Measurements from ENCODE around the gene HOXC4.

The HOXC4 gene

DNA sequence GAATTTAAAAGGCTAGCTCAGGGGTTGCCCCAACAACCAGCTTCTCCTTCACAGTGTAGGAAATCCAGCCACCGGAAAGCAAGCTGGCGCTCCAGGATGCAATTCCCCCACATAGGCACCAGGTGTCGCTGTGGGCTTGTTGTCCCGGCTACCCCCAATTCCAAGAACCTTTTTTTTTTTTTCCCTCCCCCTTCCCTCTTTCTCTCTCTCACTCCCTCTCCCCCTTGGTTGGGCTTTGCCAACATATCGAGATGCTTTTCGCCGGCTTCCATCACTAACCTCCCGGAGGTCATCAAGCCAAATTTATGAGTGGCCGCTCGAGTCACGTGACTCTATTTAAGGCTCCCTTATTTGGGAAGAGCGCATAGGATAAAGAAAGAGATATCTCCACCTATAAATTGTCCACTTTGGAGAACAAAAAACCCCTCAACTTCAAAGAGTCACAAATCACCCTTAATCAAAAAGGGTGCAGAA is 21.0 kb upstream of the HOXC4 start, which contains the start of gene HOXC5:
Gene HOXC5 (plus strand): TSS at position 424 of the 474 bp plus-strand sequence. CDS start 73 bp downstream, outside the sequence.
- TF ChIP-seq, protein P1, sequence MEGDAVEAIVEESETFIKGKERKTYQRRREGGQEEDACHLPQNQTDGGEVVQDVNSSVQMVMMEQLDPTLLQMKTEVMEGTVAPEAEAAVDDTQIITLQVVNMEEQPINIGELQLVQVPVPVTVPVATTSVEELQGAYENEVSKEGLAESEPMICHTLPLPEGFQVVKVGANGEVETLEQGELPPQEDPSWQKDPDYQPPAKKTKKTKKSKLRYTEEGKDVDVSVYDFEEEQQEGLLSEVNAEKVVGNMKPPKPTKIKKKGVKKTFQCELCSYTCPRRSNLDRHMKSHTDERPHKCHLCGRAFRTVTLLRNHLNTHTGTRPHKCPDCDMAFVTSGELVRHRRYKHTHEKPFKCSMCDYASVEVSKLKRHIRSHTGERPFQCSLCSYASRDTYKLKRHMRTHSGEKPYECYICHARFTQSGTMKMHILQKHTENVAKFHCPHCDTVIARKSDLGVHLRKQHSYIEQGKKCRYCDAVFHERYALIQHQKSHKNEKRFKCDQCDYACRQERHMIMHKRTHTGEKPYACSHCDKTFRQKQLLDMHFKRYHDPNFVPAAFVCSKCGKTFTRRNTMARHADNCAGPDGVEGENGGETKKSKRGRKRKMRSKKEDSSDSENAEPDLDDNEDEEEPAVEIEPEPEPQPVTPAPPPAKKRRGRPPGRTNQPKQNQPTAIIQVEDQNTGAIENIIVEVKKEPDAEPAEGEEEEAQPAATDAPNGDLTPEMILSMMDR (IDR thresholded peaks at IDR 0.05), result peak; percentile 78
- peak within 1 kb of the TSS; percentile 64 for H3K4me3 ChIP-seq
- no peak for DNase-seq (ENCODE audit: low spot score)
- peak within 1 kb of the TSS in 1 of 2 donors; percentile 14 for H3K27ac ChIP-seq

DNA sequence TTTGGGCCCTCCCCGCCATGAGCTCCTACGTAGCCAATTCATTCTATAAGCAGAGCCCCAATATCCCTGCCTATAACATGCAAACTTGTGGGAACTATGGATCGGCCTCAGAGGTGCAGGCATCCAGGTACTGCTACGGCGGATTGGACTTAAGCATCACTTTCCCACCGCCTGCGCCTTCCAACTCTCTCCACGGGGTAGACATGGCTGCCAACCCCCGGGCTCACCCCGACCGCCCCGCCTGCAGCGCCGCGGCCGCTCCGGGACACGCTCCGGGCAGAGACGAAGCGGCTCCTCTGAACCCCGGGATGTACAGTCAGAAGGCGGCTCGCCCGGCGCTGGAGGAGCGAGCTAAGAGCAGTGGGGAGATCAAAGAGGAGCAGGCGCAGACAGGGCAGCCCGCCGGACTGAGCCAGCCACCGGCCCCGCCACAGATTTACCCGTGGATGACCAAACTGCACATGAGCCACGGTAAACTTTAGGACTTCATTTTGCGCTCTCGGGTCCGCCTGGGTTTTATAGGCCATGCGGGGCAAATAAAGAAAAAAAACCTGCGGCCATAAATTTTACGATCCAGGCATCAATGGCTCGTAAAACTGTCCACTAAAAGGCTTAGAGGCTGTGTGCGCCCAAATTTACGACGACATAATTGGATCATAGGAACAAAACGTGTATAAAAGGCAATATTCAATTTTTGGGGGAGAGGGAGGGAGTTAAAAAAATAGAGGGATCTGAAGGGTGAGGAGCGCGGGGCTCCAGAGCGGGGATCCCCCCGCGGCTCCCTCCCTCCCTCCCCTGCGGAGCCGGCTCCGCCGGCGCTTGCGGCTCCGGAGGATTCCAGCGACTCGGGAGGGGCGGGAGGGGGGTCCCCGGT is 20.3 kb upstream of the HOXC4 start:
- H3K27ac ChIP-seq, result peak overlapping the region in 1 of 2 donors; percentile 14
- DNase-seq (ENCODE audit: low spot score), result no peak
- TF ChIP-seq, protein P1 (IDR thresholded peaks at IDR 0.05), result no peak
- peak overlapping the region; percentile 64 for H3K4me3 ChIP-seq

DNA sequence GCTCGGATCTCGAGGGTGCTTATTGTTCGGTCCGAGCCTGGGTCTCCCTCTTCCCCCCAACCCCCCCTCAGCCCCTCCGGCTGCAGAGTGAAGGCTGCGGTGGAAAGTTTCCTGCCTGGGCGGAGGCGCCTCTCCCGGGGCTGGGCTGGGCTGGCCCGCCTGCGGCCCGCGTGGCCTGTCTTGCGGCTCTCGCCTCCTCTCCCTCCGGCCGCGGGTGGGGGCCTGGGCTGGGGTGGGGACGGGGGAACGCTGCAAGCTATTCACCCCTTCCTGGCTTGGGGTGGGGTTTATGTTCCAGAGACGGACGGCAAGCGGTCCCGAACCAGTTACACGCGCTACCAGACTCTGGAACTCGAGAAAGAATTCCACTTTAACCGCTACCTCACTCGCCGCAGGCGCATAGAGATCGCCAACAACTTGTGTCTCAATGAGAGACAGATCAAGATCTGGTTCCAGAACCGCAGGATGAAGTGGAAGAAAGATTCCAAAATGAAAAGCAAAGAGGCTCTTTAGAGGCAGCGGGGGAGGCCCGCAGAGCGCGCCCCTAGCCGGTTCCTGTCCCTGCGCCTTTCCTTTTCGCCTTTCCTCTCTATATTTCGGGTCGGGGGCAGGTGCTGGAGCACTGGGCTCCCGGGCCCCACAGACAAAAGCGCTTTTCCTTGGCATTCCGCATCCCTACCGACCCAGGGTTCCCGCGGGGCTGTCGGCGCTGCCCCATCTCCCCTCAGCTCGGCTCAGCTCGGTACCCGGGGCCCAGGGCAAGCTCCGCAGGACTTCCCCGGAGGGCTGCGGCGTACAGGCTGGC is 19.5 kb upstream of the HOXC4 start:
- no peak overlapping the region for H3K27ac ChIP-seq
- no peak for DNase-seq (ENCODE audit: low spot score)
- peak overlapping the region; percentile 64 for H3K4me3 ChIP-seq
- TF ChIP-seq, protein P1 (IDR thresholded peaks at IDR 0.05), result no peak

DNA sequence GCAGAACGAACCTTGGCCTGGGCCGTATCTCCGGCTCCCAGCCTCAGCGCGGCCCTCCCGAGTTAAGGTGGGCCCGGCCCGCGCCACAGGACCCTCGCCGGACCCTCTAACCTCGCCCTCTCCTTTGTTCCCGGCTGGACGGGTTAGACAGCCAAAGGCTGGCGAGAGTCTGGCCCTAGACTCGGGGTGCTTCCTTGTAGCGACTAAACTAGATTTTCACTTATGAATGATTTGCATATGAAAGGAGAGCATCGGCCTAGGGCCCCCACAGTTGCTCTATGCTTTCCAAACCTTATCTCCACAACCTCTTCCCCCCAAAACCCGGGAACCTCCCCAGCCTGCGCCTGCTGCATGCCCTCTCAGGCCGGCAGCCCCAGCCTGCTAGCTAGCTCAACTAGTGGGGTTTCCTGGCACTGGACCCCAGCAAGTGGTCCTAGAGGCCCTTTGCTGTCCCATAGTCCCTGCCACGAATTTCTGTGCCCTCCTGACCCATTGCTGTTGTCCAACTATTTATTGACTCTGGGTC is 18.8 kb upstream of the HOXC4 start:
- no peak overlapping the region for H3K27ac ChIP-seq
- DNase-seq (ENCODE audit: low spot score), result no peak
- TF ChIP-seq, protein P1 (IDR thresholded peaks at IDR 0.05), result no peak
- no peak overlapping the region for H3K4me3 ChIP-seq

DNA sequence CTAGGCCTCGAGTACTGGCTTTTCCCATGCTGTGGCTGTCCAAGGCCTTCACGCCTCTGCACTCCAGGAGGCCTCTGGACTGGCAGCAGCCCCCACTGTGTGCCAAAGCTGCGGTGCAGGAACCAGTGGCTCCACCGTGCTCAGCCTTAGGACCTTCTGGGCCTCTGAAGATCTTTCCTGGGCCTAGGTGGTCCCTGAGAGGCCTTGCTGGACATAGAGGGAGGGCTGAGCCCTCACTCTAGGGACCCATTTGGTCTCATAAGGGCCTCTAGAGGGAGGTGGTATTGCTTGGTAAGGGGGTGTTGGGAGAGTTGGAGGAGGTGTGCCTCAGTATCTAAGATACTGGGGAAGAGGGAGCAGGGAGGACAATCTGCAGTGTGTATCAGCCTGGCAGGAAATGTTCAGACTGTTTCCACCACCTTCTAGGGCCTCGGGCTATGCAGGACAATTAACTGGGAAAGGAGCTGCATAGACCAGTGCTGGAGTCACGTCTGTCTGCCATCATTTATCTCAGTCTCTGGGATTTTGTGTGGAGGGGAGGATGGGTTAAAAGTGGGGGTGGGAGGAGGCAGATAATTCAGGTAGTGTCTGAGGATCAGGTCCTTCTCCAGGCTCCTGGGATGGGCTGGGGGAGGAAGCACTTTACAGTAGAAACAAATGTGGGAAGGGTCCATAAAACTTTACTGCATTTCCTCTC is 17.9 kb upstream of the HOXC4 start:
- no peak overlapping the region for H3K27ac ChIP-seq
- TF ChIP-seq, protein P1 (IDR thresholded peaks at IDR 0.05), result no peak
- DNase-seq (ENCODE audit: low spot score), result no peak
- no peak overlapping the region for H3K4me3 ChIP-seq

DNA sequence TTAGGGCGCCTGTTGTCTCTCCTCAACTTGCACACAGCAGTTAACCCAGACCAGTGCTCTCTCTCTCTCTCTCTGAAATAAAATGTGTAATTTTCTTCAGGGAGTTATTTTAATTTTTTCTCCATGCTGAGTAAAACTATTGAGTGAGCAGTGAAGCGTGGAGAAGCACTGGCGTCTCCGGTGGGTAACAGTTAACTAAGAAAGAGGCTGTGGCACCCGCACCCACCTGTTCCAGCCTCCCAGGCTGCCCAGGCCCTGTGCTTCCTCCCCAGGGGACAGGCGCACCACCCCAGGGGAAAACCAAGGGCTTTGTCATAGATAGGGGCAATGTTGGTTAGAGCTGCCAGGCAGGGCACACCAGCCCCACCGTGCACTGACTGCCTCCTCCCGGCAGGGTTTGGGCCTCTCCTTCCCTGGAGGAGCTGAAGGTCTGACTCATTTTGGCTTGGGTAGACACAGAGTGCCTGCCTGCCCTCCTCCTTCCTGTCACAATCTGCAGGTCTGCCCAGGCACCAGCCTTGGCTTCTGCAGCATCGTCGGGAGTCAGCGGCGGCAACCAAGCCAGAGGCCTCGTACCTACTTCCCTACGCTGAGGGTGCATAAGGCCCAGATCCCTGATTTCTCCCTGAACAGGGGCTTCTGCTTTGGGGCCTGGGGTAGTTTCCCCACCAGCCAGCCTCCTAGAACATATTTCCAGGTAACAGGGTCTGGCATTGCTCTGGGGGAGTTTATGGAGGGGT is 16.8 kb upstream of the HOXC4 start:
- no peak overlapping the region for H3K4me3 ChIP-seq
- no peak for DNase-seq (ENCODE audit: low spot score)
- TF ChIP-seq, protein P1 (IDR thresholded peaks at IDR 0.05), result no peak
- no peak overlapping the region for H3K27ac ChIP-seq
